ENCODE data around the gene RYR1.
"Not testable (repeated sequence)": the region's sequence is repeated elsewhere in the genome, so short reads cannot be mapped to it uniquely, and the experiment has no call there.

Gene RYR1

DNA sequence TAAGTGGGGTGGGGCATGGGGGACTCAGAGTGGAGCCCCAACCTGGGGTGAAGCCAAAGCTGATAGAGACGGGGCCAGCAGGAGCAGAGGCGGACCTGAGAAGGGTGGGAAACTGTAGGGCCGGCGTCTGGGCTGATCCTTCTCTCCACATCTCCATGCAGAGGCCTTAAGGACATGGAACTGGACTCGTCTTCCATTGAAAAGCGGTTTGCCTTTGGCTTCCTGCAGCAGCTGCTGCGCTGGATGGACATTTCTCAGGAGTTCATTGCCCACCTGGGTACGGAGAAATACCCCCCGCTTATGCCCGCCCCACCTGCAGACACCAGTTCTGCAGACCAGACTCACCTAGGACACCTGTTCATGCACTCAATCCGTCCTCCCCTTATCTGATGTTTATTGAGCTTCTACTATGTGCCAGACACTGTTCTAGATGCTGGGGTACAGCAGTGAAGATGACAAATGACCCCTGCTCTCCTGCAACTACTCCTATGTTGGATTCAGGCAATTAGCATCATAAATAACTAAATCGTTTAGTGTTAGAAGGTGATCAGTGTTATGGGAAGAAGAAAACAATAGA, 74.1 kb downstream of the RYR1 start:
- no peaks in the 10 kb centered on the region for H3K9me3 ChIP-seq (ENCODE audit: control insufficient read depth, insufficient read depth, low read length)
- H3K4me1 ChIP-seq (ENCODE audit: control insufficient read depth, insufficient read depth, low read length), result peaks cover 6% of the 10 kb centered on the region; the same call in 1 of the 2 replicates
- H3K9ac ChIP-seq (ENCODE audit: low read depth, low read length), result no peak overlapping the region
- H3K27me3 ChIP-seq (ENCODE audit: control insufficient read depth, insufficient read depth, low read length), result no peaks in the 10 kb centered on the region
- no peak overlapping the region for H3K4me3 ChIP-seq (ENCODE audit: low read depth, low read length)
- peaks cover 53% of the 10 kb centered on the region for H3K36me3 ChIP-seq (ENCODE audit: control insufficient read depth, insufficient read depth, low read length)
- no peak overlapping the region for H3K27ac ChIP-seq (ENCODE audit: low read depth, low read length)

DNA sequence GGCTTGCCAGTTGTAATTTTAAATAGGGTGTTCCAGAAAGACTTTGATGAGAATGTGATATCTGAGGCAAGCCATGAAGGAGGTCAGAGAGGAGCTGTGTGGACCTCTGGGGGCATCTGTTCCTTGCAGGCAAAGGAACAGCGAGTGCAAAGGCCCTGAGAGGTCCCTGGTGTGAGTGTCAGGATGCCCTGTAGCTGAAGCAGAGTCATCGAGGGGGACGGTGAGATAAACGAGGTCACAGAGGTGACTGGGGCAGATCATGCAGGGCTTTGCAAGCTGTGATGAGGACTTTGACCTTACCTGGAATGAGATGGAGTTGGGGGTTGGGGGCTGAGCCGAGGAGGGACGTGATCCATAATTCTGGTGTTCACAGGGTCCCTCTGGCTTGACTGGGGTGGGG, 75.0 kb downstream of the RYR1 start:
- Histone ChIP-seq H3K36me3 (ENCODE audit: control insufficient read depth, insufficient read depth, low read length) (peaks cover 46% of the 10 kb centered on the region), H3K9ac (ENCODE audit: low read depth, low read length) (no peak overlapping the region), H3K4me1 (ENCODE audit: control insufficient read depth, insufficient read depth, low read length) (peaks cover 6% of the 10 kb centered on the region; the same call in 1 of the 2 replicates)

DNA sequence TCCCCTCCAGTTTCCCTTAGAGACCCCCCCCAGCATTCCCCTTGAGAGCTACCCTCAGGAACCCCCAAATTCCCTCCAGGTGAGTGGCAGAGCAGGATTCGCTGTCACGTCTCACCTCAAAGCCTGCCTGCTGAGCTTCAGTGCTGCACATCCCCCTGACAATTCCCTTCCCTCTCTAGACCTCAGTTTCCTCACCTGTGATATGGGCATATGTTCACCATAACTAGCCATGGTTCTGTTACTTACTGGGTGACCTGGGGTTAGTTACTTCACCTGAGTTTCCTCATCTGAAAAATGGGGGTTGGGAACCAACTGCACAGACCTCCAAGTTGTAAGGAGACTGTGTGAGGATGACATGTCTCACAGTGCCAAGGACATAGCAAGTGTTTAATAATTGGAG, 75.5 kb downstream of the RYR1 start:
- H3K27me3 ChIP-seq (ENCODE audit: control insufficient read depth, insufficient read depth, low read length), result no peaks in the 10 kb centered on the region
- no peak overlapping the region for H3K9ac ChIP-seq (ENCODE audit: low read depth, low read length)
- H3K4me3 ChIP-seq (ENCODE audit: low read depth, low read length), result no peak overlapping the region
- no peaks in the 10 kb centered on the region for H3K9me3 ChIP-seq (ENCODE audit: control insufficient read depth, insufficient read depth, low read length)
- H3K4me1 ChIP-seq (ENCODE audit: control insufficient read depth, insufficient read depth, low read length), result peaks cover 6% of the 10 kb centered on the region; the same call in 1 of the 2 replicates
- H3K36me3 ChIP-seq (ENCODE audit: control insufficient read depth, insufficient read depth, low read length), result peaks cover 41% of the 10 kb centered on the region
- H3K27ac ChIP-seq (ENCODE audit: low read depth, low read length), result no peak overlapping the region

More for the DNA sequence above, 75.0 kb downstream of the RYR1 start:
- Histone ChIP-seq H3K9me3 (ENCODE audit: control insufficient read depth, insufficient read depth, low read length) (no peaks in the 10 kb centered on the region), H3K27ac (ENCODE audit: low read depth, low read length) (no peak overlapping the region), H3K27me3 (ENCODE audit: control insufficient read depth, insufficient read depth, low read length) (no peaks in the 10 kb centered on the region), H3K4me3 (ENCODE audit: low read depth, low read length) (no peak overlapping the region)

DNA sequence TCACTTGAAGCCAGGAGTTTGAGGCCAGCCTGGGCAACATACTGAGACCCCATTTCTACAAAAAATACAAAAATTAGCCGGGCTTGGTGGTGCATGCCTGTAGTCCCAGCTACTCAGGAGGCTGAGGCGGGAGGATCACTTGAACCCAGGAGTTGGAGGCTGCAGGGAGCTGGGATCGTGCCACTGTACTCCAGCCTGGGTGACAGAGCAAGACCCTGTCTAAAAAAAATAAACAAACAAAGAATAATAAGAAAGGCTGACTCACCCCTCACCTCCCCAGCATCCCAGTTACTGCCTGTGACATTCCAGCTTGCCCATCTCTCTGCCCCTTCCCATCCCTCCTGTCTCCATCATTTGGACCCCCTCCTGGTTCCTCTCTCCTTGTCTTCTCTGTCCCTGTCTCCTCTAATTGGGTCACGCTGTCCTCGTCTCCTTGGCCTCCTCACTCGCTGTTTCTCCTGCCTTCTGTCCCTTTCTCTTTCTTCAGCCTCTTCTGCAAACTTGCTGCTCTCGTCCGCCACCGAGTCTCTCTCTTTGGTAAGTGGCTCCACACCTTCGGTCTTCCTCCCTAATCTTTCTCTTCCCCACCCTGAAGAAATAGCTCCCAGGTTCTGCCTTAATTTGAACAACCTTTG, 77.7 kb downstream of the RYR1 start:
- no peak overlapping the region for H3K4me3 ChIP-seq (ENCODE audit: low read depth, low read length)
- H3K9ac ChIP-seq (ENCODE audit: low read depth, low read length), result no peak overlapping the region
- no peaks in the 10 kb centered on the region for H3K27me3 ChIP-seq (ENCODE audit: control insufficient read depth, insufficient read depth, low read length)
- peaks cover 6% of the 10 kb centered on the region; the same call in 1 of the 2 replicates for H3K4me1 ChIP-seq (ENCODE audit: control insufficient read depth, insufficient read depth, low read length)
- no peaks in the 10 kb centered on the region for H3K9me3 ChIP-seq (ENCODE audit: control insufficient read depth, insufficient read depth, low read length)
- H3K27ac ChIP-seq (ENCODE audit: low read depth, low read length), result no peak overlapping the region
- H3K36me3 ChIP-seq (ENCODE audit: control insufficient read depth, insufficient read depth, low read length), result peaks cover 31% of the 10 kb centered on the region

- H3K27me3 ChIP-seq (ENCODE audit: control insufficient read depth, insufficient read depth, low read length), result no peaks in the 10 kb centered on the region
- no peaks in the 10 kb centered on the region for H3K9me3 ChIP-seq (ENCODE audit: control insufficient read depth, insufficient read depth, low read length)
- H3K27ac ChIP-seq (ENCODE audit: low read depth, low read length), result no peak overlapping the region
- H3K4me1 ChIP-seq (ENCODE audit: control insufficient read depth, insufficient read depth, low read length), result no peaks in the 10 kb centered on the region
- H3K9ac ChIP-seq (ENCODE audit: low read depth, low read length), result no peak overlapping the region
- no peak overlapping the region for H3K4me3 ChIP-seq (ENCODE audit: low read depth, low read length)
- H3K36me3 ChIP-seq (ENCODE audit: control insufficient read depth, insufficient read depth, low read length), result peaks cover 25% of the 10 kb centered on the region
These were observed 78.8 kb downstream of the RYR1 start for GRCh38 chr19:38512277-38512676.

- not testable (repeated sequence) for H3K27me3 ChIP-seq (ENCODE audit: control insufficient read depth, insufficient read depth, low read length); H3K27ac ChIP-seq (ENCODE audit: low read depth, low read length); H3K9me3 ChIP-seq (ENCODE audit: control insufficient read depth, insufficient read depth, low read length); H3K4me1 ChIP-seq (ENCODE audit: control insufficient read depth, insufficient read depth, low read length); H3K9ac ChIP-seq (ENCODE audit: low read depth, low read length); H3K4me3 ChIP-seq (ENCODE audit: low read depth, low read length)
- H3K36me3 ChIP-seq (ENCODE audit: control insufficient read depth, insufficient read depth, low read length), result peaks cover 28% of the 10 kb centered on the region
These were observed 79.7 kb downstream of the RYR1 start for GRCh38 chr19:38513156-38513555.

- Histone ChIP-seq H3K4me3 (ENCODE audit: low read depth, low read length) (no peak overlapping the region), H3K4me1 (ENCODE audit: control insufficient read depth, insufficient read depth, low read length) (no peaks in the 10 kb centered on the region)
These were observed 80.3 kb downstream of the RYR1 start for GRCh38 chr19:38513762-38514167.

GRCh38 chr19:38514812-38515633, 81.5 kb downstream of the RYR1 start:
- peaks cover 26% of the 10 kb centered on the region for H3K36me3 ChIP-seq (ENCODE audit: control insufficient read depth, insufficient read depth, low read length)
- H3K4me1 ChIP-seq (ENCODE audit: control insufficient read depth, insufficient read depth, low read length), result no peaks in the 10 kb centered on the region
- H3K9ac ChIP-seq (ENCODE audit: low read depth, low read length), result no peak overlapping the region
- H3K9me3 ChIP-seq (ENCODE audit: control insufficient read depth, insufficient read depth, low read length), result no peaks in the 10 kb centered on the region
- no peak overlapping the region for H3K4me3 ChIP-seq (ENCODE audit: low read depth, low read length)
- H3K27me3 ChIP-seq (ENCODE audit: control insufficient read depth, insufficient read depth, low read length), result no peaks in the 10 kb centered on the region
- no peak overlapping the region for H3K27ac ChIP-seq (ENCODE audit: low read depth, low read length)

More at GRCh38 chr19:38513762-38514167, 80.3 kb downstream of the RYR1 start:
- Histone ChIP-seq H3K9me3 (ENCODE audit: control insufficient read depth, insufficient read depth, low read length) (no peaks in the 10 kb centered on the region), H3K27ac (ENCODE audit: low read depth, low read length) (no peak overlapping the region), H3K9ac (ENCODE audit: low read depth, low read length) (no peak overlapping the region), H3K27me3 (ENCODE audit: control insufficient read depth, insufficient read depth, low read length) (no peaks in the 10 kb centered on the region), H3K36me3 (ENCODE audit: control insufficient read depth, insufficient read depth, low read length) (peaks cover 24% of the 10 kb centered on the region)

DNA sequence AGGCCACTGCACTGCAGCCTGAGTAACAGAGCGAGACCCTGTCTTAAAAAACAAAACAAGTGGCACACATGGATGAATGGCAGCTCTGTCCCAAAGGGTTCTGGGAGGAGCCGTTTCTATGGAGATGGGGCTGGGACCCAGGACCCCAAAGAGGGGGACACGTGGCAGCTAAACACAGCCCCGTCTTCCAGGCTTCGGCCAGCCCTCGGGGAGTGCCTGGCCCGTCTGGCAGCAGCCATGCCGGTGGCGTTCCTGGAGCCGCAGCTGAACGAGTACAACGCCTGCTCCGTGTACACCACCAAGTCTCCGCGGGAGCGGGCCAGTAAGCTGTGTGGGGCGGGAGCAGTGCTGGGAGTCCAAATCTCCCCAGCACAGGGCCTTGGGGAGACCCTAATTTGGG, 82.4 kb downstream of the RYR1 start:
- H3K9ac ChIP-seq (ENCODE audit: low read depth, low read length), result no peak overlapping the region
- H3K27me3 ChIP-seq (ENCODE audit: control insufficient read depth, insufficient read depth, low read length), result no peaks in the 10 kb centered on the region
- H3K27ac ChIP-seq (ENCODE audit: low read depth, low read length), result no peak overlapping the region
- peaks cover 23% of the 10 kb centered on the region for H3K36me3 ChIP-seq (ENCODE audit: control insufficient read depth, insufficient read depth, low read length)
- H3K4me1 ChIP-seq (ENCODE audit: control insufficient read depth, insufficient read depth, low read length), result no peaks in the 10 kb centered on the region
- H3K4me3 ChIP-seq (ENCODE audit: low read depth, low read length), result no peak overlapping the region
- no peaks in the 10 kb centered on the region for H3K9me3 ChIP-seq (ENCODE audit: control insufficient read depth, insufficient read depth, low read length)

- H3K27ac ChIP-seq (ENCODE audit: low read depth, low read length), result no peak overlapping the region
- no peaks in the 10 kb centered on the region for H3K9me3 ChIP-seq (ENCODE audit: control insufficient read depth, insufficient read depth, low read length)
- H3K9ac ChIP-seq (ENCODE audit: low read depth, low read length), result no peak overlapping the region
These were observed 83.3 kb downstream of the RYR1 start for GRCh38 chr19:38516802-38517201.

DNA sequence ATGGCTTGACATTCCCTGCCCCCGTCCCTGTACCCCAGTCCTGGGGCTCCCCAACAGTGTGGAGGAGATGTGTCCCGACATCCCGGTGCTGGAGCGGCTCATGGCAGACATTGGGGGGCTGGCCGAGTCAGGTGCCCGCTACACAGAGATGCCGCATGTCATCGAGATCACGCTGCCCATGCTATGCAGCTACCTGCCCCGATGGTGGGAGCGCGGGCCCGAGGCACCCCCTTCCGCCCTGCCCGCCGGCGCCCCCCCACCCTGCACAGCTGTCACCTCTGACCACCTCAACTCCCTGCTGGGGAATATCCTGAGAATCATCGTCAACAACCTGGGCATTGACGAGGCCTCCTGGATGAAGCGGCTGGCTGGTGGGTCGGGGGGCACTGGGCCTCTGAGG, 83.8 kb downstream of the RYR1 start:
- Histone ChIP-seq H3K9ac (ENCODE audit: low read depth, low read length) (no peak overlapping the region), H3K4me3 (ENCODE audit: low read depth, low read length) (no peak overlapping the region)

More at GRCh38 chr19:38516802-38517201, 83.3 kb downstream of the RYR1 start:
- Histone ChIP-seq H3K4me3 (ENCODE audit: low read depth, low read length) (no peak overlapping the region), H3K36me3 (ENCODE audit: control insufficient read depth, insufficient read depth, low read length) (peaks cover 23% of the 10 kb centered on the region), H3K27me3 (ENCODE audit: control insufficient read depth, insufficient read depth, low read length) (no peaks in the 10 kb centered on the region), H3K4me1 (ENCODE audit: control insufficient read depth, insufficient read depth, low read length) (no peaks in the 10 kb centered on the region)

More for the DNA sequence above, 83.8 kb downstream of the RYR1 start:
- Histone ChIP-seq H3K27me3 (ENCODE audit: control insufficient read depth, insufficient read depth, low read length) (no peaks in the 10 kb centered on the region), H3K9me3 (ENCODE audit: control insufficient read depth, insufficient read depth, low read length) (no peaks in the 10 kb centered on the region), H3K27ac (ENCODE audit: low read depth, low read length) (no peak overlapping the region), H3K4me1 (ENCODE audit: control insufficient read depth, insufficient read depth, low read length) (no peaks in the 10 kb centered on the region), H3K36me3 (ENCODE audit: control insufficient read depth, insufficient read depth, low read length) (peaks cover 20% of the 10 kb centered on the region)
